GM12801 (cell line): ENCODE measurements around the gene CDH9.

Experiments used
- TF ChIP-seq, protein P1 (sequence below): IDR thresholded peaks from one replicate; pipeline ENCODE4 v1.5.1; 2011; ENCODE audit warnings: control low read depth; ENCODE audit not compliant: insufficient read length; ENCODE audit errors: extremely low read depth

CDH9 gene

DNA sequence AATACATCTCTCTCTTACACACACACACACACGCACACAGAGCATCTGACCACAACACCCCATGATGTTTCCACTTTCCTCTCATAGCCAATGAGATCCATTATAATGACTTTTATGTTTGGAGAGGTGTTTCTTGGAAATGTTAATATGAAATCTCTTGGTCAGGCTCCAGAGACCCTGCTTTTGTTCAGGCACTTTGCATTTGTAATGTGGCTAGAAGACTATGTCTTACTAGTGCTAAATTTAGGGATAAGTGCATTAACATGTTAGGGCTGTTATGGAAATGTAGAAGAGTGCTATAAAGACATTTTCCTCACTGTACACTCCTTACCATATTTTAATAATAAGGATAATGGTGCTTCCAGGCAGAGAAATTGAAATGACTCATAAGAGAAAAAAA, 3.8 kb downstream of the CDH9 start:
- TF ChIP-seq, protein P1, sequence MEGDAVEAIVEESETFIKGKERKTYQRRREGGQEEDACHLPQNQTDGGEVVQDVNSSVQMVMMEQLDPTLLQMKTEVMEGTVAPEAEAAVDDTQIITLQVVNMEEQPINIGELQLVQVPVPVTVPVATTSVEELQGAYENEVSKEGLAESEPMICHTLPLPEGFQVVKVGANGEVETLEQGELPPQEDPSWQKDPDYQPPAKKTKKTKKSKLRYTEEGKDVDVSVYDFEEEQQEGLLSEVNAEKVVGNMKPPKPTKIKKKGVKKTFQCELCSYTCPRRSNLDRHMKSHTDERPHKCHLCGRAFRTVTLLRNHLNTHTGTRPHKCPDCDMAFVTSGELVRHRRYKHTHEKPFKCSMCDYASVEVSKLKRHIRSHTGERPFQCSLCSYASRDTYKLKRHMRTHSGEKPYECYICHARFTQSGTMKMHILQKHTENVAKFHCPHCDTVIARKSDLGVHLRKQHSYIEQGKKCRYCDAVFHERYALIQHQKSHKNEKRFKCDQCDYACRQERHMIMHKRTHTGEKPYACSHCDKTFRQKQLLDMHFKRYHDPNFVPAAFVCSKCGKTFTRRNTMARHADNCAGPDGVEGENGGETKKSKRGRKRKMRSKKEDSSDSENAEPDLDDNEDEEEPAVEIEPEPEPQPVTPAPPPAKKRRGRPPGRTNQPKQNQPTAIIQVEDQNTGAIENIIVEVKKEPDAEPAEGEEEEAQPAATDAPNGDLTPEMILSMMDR = no peak

DNA sequence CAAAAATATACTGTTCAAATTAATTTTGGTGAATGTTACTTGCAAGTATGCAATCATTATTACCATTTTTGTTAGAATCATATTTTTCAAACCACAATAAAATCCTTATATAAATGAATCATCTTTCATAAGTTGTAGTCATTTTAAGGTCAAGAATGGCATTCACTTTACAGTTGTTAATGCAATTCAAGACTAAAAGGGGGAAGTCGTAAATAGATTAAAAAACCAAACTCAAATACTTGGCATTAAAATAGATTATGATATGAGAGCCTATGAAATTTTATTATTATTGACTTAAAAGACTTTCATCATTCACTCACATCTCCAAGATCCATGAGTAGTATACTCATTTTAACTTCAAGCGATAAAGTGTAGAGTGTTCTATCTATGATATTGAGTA, 11.6 kb downstream of the CDH9 start:
- TF ChIP-seq, protein P1 = no peak

DNA sequence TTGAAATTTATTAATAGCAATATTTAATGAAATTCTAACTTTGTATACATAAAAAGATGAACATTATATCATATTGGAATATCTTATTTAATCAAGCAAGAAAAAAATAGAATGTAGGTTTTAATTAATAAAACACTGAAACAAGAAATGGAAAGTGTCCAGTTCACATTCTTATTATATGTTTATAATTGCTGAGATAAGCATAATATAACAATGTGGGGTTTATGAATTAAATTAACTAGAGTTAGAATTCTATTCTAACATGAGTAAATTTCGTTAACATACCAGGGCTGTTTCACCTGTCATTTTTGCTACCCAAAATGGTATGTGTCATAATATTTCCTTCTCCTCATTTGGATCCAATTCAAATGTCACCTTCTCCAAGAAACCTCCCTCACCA, 12.3 kb downstream of the CDH9 start:
- TF ChIP-seq, protein P1 = no peak

DNA sequence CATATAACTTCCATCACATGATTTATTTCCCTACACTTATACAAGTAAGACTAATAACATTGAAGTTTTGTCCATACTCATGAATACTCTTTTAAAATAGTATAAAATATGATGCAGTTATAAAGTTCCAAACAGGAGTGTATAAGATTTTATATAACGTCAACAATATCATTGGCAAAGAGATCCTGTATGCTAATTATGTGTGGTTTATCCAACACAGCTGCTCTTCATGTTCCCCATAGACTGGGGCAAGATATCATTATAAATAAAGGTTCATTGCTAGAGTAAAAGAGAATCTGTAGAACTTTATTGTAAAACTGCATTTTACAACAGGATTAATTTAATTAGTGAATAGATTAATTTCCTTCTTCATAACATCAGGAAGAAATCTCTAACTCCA, 16.9 kb downstream of the CDH9 start:
- TF ChIP-seq, protein P1 = no peak

DNA sequence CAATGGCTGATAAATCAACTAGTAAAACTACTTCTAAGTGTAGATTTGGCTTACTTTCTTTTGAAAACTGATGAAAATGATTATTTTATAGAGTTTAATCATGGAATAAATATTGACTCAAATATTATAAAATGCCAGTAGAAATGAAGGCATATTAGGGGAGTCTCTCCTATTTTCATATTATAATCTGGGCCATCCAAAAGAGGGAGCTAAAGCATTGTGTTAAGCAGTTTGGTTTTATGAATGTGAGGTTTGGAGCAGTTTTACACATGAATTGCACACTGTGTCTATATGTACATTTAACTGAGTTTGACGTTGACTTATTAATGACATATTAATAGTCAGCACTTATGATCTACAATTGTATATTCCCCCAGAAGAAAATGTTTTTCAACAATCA, 17.4 kb downstream of the CDH9 start:
- TF ChIP-seq, protein P1 = no peak

DNA sequence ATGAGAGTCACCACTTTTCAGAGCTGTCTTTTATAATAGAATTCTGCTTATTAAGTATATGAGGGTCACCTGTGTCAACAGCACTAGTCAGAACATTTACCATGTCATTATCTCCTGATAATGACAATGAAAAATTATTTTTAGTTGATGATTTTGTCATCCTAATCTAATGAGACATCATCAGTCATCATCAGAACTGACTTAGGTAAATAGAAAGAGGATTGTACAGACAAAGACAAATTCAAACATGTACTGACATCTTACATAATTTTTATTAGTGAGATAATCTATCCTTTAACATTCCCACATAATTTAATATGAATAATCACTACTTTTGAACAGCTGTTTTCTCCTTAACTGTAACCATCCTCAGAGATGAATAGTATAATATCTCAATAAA, 22.6 kb downstream of the CDH9 start:
- TF ChIP-seq, protein P1 = no peak

DNA sequence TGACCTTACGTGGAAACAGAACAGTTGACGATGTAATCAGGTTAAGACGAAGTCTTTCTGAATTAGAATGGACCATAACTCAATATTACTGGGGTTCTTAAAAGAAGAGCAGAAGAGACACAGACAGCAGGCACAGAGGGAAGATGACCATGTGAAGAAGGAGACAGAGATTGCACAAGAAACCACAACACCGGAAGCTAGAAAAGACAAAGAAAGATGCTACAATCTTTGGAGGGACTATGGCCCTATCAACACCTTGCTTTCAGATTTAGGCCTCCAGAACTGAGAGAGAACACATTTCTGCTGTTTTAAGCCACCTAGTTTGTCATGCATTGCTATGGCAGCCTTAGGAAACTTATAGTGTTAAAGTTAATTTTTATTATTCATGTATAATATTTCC, 27.1 kb downstream of the CDH9 start:
- TF ChIP-seq, protein P1 = no peak

DNA sequence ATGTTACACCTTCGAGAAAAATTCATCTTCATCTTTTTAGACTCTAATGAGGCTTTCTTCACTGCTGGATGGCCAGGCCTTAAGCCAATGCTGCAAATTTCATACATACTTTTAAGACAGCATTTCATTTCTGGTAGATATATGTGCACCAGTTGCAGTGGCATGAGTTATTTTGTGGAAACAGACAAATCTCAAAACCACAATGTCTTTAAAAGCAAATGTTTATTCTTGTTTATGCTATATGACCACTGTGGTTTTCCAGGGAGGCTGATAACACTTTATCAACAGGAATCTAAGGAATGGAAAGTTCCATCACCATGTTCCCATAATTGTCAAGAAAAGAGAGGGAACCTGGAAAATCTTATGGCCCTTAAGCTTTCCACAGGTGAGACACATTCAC, 27.7 kb downstream of the CDH9 start:
- TF ChIP-seq, protein P1 = no peak
